Fibroblast of mammary gland (primary cell): ENCODE data around the gene NEU4.

Experiments used
- DNase-seq: peaks from one replicate; pipeline ENCODE4 v3.0.0-alpha.2; 2010; ENCODE audit warnings: low read depth
- H3K4me3 ChIP-seq: 2 replicates; pipeline ENCODE4 v1.5.1; 2011; ENCODE audit warnings: low read depth, mild to moderate bottlenecking, low read length, moderate library complexity; ENCODE audit not compliant: control insufficient read depth
- TF ChIP-seq, protein P1 (sequence below): conservative IDR thresholded peaks from 2 replicates; pipeline ENCODE4 v1.5.1; 2011; ENCODE audit warnings: low read depth, low read length, inconsistent platforms; ENCODE audit not compliant: control insufficient read depth, insufficient read depth

The NEU4 gene

DNA sequence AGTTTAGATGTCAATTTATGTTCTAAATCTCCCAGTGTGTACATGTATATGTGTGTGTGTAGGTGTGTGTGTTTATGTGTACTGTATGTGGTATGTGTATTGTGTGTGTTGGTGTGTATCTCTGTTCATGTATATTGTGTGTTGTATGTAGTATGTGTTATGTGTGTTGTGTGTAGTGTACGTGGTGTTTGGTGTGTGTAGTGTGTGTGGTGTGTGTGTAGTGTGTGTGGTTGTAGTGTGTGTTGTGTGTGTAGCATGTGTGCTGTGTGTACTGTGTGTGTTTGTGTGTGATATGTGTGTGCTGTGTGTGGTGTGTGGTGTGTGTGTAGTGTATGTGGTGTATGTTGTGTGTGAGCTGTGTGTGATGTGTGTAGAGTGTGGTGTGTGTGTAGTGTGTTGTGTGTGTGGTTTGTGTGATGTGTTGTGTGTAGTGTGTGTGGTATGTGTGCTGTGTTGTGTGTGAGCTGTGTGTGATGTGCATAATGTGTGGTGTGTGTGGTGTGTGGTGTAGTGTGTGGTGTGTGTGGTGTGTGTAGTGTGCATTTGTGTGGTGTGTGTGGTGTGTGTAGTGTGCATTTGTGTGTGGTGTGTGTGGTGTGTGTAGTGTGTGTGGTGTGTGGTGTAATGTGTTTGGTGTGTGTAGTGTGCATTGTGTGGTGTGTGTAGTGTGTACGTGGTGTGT lies 55.3 kb downstream of the NEU4 start:
- DNase-seq, result no peak
- no peak overlapping the region for H3K4me3 ChIP-seq
- TF ChIP-seq, protein P1, sequence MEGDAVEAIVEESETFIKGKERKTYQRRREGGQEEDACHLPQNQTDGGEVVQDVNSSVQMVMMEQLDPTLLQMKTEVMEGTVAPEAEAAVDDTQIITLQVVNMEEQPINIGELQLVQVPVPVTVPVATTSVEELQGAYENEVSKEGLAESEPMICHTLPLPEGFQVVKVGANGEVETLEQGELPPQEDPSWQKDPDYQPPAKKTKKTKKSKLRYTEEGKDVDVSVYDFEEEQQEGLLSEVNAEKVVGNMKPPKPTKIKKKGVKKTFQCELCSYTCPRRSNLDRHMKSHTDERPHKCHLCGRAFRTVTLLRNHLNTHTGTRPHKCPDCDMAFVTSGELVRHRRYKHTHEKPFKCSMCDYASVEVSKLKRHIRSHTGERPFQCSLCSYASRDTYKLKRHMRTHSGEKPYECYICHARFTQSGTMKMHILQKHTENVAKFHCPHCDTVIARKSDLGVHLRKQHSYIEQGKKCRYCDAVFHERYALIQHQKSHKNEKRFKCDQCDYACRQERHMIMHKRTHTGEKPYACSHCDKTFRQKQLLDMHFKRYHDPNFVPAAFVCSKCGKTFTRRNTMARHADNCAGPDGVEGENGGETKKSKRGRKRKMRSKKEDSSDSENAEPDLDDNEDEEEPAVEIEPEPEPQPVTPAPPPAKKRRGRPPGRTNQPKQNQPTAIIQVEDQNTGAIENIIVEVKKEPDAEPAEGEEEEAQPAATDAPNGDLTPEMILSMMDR, result no peak

DNA sequence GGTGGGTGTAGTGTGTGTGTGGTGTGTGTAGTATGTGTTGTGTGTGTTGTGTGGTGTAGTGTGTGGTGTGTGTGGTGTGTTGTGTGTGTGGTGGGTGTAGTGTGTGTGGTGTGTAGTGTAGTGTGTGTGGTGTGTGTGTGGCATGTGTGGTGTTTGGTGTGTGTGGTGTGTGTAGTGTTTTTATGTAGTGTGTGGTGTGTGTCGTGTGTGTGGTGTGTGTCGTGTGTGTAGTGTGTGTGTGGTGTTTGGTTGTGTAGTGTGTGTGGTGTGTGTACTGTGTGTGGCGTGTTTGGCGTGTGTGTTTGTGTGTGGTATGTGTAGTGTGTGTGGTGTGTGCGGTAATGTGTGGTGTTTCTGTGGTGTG lies 55.8 kb downstream of the NEU4 start:
- H3K4me3 ChIP-seq, result no peak overlapping the region
- TF ChIP-seq, protein P1, result no peak
- DNase-seq, result no peak

DNA sequence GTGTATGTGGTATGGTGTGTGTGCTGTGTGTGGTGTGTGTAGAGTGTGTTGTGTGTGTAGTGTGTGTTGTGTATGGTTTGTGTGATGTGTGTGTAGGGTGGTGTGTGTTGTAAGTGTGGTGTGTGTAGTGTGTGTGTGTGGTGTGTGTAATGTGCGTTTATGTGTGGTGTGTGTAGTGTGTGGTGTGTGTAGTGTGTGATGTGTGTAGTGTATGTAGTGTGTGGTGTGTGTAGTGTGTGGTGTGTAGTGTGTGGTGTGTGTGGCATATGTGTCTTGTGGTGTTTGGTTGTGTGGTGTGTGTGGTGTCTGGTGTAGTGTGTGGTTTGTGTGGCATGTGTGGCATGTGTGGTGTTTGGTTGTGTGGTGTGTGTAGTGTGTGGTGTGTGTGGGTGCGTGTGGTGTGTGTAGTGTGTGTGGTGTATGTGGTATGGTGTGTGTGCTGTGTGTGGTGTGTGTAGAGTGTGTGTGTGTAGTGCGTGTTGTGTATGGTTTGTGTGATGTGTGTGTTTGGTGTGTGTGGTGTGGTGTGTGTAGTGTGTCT lies 56.5 kb downstream of the NEU4 start:
- no peak overlapping the region for H3K4me3 ChIP-seq
- TF ChIP-seq, protein P1, result no peak
- no peak for DNase-seq

DNA sequence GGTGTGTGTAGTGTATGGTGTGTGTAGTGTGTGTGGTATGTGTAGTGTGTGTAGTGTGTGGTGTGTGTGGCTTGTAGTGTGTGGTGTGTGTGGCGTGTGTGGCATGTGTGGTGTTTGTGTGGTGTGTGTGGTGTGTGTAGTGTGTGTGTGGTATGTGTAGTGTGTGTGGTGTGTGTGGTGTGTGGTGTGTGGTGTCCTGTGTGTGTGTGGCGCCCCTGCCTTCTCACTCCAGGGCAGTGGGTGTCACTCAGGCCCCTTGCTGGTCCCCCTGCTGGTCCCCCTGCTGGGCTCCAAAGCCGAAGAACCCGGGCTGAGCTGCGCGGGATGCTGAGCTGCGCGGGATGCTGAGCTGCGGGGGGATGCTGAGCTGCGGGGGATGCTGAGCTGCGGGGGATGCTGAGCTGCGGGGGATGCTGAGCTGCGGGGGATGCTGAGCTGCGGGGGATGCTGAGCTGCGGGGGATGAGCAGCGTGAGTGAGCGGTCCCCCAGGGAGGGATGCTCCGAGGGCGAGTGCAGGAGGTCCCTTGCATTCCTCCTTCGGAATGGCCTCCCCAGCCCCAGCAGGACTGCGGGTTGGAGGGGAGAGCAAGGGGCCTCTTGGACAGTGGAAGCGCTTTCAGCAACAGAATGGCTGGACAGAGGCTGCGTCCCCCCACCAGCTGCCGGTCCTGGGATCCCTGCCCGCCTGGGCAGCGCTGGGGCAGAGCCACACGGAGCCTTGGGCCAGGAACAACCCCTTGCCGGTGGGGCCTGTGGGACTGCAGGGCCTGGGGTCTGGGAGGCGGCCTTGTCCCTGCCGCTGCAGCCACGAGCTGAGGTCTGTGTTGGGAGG lies 57.2 kb downstream of the NEU4 start:
- TF ChIP-seq, protein P1, result no peak
- H3K4me3 ChIP-seq, result no peak overlapping the region
- no peak for DNase-seq
